ENCODE measurements around the gene TRIM51.

GRCh38 chr11:55895216-55895615, 12.1 kb downstream of the TRIM51 start:
- no peak for TF ChIP-seq ZC3H10 (CRISPR knock-in tag; IDR thresholded peaks at IDR 0.05)
- TF ChIP-seq PATZ1 (CRISPR knock-in tag; IDR thresholded peaks at IDR 0.05; ENCODE audit: borderline replicate concordance): no peak
- TF ChIP-seq CREB5 (CRISPR knock-in tag; IDR thresholded peaks at IDR 0.05; ENCODE audit: low read depth): no peak
- TF ChIP-seq ZFP3 (CRISPR knock-in tag; IDR thresholded peaks at IDR 0.05): no peak
- TF ChIP-seq ESRRG (CRISPR knock-in tag; IDR thresholded peaks at IDR 0.05): no peak
